Stimulated activated CD8-positive, alpha-beta memory T cell treated with anti-CD3 and anti-CD28 coated beads, Interleukin-15, amount 100 ng/mL, for 48 hours (primary cell): Measurements from ENCODE around the gene TSPAN4.

ENCODE experiments used
- DNase-seq, 2 donors: peaks; one replicate each; pipeline ENCODE4 v3.0.0-alpha.2; 2020; ENCODE audit warnings: low read depth in 2 of 2

The TSPAN4 gene

DNA sequence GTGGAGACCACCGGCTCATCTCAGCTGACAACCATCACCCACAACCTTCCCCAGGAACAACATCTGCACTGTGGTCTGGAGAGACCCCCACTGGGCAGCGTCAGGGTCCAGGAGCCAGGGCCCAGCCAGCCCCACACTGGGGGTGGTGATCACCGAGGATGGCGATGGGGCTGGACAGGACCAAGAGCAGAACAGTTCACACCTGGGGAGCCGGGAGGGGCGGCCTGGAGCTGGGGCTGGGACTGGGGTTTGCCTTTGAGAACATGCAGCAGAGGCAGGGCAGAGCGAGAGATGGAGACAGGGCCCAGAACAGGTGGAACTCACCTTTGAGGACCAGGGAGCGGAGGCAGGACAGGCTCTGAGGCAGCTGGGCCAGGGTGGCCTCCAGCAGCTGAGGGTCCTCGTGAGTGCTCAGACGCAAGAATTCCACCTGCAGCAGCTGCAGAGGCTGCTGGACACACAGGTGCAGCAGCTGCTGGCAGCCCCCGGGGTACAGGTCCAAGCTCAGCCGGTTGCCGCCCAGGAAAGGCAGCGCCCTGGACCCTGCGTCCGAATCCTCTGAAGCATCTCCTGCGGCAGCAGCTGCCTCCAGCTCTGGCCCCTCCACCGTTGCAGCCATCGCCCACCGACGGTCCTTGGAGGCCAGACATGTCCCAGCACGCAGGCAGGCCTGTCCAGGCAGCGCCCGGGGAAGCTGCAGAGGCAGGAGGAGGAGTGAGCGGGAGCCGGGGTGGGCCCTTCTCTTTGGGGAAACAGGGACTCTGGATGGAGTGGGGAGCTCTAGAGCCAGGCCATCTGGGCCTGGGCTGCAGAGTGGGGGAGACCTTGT is 38.7 kb upstream of the TSPAN4 start:
- DNase-seq, result no peak

DNA sequence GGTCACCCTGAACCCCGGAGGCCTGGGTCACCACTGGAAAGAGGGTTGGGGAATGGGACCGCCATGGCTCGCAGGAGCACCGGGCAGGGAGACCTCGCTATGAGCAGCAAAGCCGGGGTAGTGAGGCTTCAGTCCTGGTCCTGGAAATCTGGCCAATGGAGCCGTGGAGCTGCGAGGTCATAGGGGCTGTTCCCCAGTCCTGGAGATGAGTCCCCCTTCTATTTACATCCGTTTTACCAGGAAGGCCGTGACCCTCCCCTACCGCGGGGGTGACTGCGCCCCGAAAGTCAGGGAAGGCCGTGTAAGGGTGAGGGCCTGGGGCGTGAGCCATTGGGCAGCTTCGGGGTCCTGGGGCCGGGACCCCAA is 38.1 kb upstream of the TSPAN4 start:
- DNase-seq, result no peak

DNA sequence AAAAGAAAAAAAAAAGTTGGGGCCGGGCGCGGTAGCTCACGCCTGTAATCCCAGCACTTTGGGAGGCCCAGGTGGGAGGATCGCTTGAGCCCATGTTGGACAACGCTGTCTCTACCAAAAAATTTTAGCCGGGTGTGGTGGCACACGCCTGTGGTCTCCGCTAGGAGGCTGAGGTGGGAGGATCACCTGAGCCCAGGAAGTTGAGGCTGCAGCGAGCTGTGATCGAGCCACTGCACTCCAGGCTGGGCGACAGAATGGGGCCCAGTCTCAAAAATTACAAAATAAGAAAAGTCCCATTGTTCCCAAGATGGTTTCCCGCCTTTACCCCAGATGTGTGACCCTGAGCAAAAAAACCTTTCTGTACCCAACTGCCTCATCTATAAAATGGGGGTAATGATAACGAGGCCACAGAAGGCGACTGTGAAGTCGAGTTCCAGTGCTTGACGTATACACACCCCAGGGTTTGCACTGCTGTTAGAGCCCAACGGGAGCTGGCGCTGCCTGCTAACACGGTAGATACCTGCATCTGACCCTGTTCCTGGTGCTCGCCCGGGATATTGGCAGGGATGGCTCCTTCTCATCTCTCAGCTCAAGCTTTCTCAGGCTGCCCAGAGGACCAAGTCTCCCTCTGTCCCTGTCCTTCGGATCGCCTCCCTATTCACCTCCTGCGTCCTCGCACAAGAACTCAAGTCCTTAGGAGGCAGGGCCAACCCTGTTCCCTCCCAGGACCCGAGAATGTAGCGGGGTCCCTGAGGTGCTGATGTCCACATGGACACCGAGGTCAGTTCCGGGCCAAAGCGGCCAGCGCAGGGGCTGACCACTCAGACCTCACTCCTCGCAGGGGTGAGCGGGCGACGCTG is 34.0 kb upstream of the TSPAN4 start:
- DNase-seq, result no peak

DNA sequence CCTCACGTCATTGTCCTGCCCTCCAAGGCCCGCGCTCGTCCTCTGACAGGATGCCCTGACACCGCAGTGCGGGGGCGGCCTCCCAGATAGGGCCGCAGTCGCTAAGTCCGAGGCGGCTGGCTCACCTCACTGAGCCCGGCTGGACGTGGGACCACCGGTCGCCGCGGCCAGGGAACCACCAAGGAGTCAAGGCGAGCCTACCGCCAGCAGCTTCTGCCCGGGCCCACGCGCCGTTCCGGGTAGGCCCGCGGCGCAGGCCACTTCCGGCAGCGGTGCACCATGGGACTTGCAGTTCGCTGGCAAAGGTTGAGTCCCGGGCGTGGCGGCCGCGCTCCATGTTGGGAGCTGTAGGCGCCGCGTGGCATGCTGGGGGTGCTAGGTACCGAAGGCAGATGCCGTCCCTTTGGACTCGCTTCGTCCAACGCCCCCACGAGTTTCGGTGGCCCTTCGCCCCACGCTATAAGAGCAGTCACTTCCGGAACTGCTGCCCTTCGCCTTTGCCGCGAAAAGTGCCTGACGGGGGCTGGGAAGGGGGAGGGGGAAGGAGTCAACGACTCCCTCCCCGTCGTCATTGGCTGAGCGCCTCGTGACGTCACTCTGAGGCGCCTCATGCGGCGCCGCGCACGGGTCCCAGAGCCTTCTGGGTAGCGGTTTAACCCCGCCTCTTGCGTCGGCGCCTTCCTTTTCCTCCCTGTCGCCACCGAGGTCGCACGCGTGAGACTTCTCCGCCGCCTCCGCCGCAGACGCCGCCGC is 33.2 kb upstream of the TSPAN4 start, which contains the start of gene RPLP2:
TSS of gene RPLP2 (plus strand) at position 681 of the 753 bp plus-strand sequence. CDS start 268 bp downstream, outside the sequence.
- DNase-seq, result peak; percentile 96 to 98

DNA sequence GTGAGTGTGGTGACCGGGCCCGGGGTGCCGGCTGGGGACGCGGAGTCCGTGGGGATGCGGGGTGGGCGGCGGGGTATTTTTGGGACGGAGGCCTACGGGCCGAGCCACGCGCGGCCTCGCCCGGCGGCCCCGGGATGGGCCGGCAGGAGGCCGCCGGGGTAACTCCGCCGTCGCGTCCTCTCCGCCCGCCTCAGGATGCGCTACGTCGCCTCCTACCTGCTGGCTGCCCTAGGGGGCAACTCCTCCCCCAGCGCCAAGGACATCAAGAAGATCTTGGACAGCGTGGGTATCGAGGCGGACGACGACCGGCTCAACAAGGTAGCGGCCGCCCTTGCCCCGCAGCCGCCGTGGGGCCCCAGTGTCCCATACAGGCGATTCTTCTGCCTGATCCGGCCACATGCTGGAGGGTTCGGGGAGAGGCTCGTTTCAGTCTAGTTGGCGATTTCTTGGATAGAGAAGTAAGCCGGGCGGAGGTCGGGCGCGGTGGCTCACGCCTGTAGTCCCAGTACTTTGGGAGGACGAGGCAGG is 32.5 kb upstream of the TSPAN4 start:
- no peak for DNase-seq

DNA sequence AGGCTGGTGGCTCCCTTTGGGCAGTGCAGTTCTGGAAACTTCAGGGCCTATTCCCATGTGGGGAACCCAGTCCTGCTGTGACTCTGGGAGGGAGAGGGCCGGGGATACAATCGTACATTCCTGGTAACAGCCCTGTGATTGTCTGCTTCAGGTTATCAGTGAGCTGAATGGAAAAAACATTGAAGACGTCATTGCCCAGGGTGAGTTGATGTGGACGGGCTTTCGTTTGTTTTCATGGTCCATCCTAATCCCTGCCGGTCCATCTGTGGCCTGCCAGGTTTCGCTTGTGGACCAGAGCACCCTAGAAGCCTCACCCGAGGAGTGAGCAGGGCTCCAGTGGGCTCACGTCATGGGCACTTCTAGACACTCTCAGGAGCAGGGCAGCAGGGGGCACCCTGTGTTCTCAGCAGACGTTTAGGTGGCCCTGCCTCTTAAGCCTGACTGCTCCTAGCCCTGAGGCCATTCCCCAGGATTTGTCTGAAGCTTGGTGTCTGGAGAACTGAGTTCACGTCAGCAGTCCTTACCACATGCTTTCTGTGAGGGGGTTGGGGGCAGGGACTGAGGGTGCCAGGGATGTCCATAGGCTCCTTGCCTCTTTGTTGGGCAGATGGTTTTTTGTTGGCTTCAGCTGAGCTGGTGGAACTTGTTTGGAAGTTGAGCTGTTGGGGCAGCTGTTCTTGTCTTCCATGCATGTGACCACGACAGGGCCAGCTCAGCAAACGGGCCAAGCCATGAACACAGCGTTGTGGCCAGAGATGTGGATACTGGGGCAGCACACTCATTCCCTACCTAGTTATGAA is 31.0 kb upstream of the TSPAN4 start:
- DNase-seq, result no peak

DNA sequence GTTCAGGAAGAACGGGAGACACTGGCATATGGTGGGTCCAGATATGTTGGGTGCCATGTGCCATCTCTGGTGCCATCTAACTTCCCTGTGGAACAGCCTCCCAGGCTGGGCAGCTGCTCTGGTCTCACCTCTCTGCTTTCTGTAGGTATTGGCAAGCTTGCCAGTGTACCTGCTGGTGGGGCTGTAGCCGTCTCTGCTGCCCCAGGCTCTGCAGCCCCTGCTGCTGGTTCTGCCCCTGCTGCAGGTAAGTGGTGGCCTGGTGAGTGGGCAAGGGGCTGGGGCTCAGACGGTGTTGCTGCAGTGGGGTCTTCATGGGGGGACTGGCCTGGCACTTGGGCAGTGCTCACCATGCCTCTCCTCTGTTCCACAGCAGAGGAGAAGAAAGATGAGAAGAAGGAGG is 30.3 kb upstream of the TSPAN4 start:
- no peak for DNase-seq

DNA sequence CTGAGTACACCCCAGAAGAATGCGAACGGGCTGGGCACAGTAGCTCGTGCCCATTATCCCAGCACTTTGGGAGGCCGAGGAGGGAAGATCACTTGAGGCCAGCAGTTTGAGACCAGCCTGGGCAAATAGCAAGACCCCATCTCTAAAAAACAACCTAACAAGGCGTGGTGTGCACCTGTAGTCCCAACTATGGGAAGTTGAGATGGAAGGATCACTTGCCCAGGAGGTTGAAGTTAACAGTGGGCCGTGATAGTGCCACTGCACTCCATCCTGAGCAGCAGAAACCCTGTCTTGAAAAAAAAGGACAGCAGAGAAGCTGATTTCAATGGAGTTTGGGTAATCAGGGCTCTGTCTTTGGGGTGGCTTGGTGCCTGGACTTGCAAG is 29.6 kb upstream of the TSPAN4 start:
- DNase-seq, result no peak

DNA sequence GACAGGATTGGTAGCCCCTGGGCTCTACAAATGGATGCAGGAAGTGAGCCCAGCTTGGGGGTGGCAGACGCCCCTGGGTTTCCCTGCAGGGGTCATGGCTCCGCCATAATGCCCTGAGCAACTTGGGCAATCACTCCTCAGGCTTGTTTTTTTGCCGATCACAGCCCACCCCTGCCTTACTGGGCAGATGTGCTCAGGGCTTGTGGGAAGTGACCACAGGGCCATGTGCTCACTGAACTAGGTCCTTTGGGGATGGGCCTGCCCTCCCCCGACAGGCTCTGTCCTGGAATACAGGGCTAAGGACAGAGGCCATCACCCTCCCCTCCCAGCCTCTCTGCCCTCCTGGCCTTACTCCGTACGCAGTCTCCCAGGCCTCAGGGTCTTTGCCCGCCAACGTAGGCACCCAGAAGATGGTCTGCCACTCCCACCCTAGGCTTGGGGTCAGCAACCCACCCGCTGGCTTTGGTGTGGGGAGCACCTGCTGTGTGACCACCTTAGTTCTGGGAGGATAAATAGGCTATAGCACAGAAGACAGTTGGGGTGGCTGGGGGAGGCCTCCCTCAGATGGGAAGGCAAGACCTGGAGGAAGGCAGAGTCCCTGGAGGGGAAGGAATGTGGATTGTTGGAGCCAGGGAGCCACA is 29.1 kb upstream of the TSPAN4 start:
- DNase-seq, result no peak

DNA sequence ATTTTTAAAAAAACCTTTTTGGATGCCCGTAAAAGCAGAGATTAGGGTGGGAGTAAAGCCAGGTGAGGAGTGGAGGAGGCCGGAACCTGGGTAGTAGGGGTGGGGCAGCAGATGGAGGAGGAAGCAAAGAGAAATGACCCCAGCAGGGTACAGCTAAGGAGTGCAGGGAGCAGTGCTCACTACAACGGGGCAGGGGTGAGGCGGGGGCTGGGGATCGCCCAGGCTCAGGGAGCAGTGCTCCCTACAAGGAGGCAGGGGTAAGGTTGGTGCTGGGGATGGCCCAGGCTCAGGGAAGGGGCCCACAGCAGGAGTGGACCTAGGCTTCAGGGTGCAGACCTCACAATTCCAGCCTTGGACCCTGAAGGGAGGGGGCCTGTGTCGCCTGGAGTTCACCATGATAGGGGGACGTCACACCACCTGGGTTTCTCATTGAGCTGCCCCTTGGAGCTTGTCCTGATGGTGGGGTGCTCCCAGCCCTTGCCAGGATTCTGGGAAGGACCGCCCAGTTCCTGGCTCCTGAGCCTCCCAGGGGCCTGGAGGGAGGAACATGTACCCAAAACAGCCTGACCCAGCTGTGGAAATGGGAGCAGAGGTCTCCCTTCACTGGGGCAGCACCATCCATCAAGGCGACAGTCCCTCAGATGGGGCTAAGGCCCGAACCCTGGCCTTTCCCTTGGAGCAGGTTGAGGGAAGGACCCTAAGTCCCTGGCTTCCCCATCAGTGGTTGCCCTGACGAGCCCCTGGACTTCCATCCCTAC is 26.8 kb upstream of the TSPAN4 start:
- no peak for DNase-seq

DNA sequence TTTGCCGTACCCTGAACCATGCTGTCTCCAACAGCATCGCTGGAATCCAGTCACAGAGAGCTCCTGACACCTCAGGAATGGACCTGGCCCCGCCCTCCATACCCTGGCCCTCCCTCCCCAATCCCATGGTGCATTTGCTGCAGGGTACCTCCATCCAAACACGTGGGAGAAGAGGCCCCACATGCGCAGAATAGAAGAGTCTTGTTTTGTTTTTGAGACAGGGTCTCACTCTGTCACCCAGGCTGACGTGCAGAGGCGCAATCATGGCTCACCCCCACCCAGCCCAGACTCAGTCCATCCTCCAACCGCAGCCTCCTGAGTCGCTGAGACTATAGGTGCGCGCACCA is 26.2 kb upstream of the TSPAN4 start:
- DNase-seq, result no peak

DNA sequence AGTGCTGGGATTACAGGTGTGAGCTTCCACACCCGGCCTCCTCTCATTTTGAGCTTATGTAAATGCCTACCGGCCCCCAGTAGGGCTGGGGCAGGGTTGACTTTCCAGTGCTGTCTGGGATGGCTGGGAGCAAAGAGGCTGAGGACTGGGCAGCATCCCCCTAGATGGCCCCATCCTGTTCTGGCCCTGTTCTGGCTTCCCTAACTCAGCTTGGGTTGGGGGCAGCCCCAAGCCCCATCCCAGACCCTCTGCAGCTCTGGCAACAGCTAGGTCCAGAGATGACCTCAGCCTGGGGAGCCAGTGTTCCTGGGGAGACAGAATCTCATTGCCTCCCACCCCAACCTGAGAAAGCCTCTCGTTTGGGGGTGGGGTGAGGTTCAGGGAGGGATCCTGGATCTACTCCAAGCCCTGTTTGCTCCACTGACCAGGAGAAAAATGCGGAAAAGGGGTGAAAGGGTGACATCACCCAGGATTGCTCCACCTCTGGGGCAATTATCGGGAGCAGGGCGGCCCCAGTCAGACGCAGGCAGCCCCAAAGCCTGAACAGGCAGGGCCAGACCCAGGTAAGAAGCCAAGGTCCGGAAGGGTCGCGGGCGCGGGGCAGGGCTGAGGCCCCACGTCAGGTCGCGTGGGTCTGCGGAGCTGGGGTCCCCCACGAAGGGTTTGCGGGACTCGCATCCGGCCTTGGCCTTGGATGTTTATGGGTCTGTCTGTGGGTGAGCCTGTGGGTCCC is 24.1 kb upstream of the TSPAN4 start, which contains the start of gene PNPLA2:
TSS of gene PNPLA2 (plus strand) at position 519 of the 733 bp plus-strand sequence. CDS start 805 bp downstream, outside the sequence.
- no peak for DNase-seq

DNA sequence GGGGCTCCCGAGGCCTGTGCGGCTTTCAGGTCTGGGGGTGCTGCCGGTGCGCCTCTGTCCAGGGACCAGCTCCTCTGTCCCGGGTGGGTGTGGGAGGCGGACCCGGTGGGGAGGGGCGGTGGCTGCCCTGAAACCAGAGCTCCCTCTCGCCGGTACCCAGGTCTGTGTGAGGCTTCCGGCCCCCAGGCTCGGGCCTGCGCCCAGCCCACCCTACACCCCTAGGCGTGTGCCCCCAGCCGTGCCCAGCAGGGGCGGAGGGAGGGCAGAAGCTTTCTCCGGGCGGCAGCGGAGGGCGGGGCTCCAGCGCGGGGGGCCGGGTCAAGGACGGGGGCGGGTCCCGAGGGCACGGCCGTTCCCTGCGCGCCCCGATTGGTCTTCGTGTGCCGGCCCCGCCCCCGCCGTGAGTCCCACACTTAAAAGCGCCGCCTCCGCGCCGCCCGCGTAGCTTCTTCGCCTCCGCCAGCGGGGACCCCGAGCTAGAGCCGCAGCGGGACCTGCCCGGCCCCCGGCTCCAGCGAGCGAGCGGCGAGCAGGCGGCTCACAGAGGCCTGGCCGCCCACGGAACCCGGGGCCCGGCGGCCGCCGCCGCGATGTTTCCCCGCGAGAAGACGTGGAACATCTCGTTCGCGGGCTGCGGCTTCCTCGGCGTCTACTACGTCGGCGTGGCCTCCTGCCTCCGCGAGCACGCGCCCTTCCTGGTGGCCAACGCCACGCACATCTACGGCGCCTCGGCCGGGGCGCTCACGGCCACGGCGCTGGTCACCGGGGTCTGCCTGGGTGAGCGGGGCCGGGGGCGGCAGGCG is 23.3 kb upstream of the TSPAN4 start:
- DNase-seq, result peak; percentile 84 to 87

DNA sequence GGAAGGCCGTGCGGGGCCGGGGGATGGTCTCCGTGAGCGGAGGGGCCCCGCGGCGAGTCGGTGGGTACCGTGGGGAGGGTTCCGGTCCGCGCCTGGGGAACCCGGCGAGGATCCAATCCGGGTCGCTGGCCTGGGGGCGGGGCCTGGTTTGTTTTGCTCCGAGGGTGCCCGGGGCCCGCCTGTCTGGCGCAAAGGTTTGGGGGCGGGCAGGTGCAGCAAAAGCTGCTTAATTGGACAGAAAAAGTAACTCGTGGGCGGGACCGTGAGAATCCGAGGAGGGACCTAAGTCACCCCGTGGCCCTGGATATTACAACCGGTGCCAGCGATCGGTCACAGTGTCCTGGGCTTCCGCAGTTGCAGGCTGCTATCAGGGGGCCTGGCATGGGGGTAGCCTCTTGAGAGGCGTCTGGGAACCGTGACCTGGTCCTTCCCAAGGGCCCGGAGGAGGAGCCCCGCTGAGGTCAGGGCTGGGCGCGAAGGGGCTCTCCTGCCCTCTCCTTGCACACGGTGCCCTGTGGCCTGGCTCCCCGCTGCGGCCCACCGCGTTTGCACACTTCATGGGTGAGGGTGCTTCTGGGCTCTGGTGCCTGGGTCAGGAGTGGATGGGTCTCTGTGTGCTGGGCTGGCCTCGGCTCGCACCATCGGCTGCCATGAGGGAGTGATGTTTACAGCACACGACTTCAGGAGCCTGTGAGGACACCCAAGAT is 22.6 kb upstream of the TSPAN4 start:
- DNase-seq, result peak; percentile 88 to 91

DNA sequence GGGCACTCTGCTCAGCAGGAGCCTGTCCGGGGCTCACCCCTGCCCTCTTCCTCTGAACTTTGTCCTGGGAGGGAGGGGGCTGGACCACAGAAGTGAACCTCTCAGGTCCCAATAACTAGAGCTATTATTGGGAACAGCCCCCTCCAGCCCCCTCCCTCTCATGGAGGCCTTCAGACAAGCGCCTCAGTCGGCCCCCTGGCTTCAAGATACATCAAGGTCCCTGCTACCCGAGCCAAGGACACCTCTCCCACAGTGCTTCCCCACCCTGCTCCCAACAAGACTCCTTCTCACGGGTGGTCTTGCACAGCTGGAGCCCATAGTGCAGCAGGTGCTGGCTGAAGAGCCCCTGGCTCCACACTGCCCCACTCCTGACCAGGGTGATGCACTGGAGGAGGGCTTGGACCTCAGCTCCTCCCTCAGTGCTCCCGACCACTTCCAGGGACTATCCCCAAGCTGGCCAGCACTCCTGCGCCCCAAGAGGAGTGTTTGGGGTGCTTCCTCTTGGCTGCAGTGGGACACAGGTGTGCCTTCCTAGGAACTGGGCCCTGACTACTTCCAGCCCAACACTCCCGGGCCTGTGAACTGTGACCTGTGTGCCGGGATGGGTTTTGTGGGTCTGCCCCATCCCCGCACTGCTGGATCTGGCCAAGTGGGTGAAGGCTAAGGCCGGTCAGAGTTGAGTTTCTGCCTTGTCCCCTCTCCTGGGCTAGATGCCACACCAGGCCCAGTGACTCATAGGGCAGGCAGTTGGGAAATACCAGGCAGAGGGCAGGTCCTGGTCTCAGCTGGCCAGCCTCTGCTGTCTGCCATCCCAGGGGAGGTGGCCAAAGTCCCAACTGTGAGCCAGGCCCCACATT is 21.8 kb upstream of the TSPAN4 start:
- no peak for DNase-seq

DNA sequence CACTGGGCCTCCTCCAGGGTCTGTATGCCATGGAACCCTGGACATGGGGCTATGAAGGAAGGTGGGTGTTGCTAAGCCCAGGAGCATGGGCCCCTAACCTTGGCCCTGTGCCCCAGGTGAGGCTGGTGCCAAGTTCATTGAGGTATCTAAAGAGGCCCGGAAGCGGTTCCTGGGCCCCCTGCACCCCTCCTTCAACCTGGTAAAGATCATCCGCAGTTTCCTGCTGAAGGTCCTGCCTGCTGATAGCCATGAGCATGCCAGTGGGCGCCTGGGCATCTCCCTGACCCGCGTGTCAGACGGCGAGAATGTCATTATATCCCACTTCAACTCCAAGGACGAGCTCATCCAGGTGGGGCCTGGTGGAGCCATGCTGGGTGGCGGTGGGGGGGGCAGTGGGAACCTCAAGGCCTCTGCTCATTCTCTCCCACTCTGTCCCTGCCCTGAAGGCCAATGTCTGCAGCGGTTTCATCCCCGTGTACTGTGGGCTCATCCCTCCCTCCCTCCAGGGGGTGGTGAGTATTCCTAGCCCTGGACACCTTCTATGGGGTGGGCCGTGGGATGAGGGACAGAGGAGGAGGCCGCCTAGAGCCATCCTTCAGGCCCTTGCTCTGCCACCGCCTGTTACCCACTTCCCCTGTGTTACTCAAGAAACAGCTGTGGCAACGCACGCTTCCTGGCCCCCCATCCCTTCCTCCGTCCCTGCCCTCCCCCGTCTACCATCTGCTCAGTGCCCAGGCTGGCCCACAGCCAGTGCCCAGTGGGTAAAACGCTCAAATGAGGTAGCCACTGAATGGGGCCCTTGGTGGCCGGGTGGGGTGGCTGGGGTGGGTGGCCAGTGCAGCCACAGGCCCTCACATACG is 20.9 kb upstream of the TSPAN4 start:
- DNase-seq, result no peak
